ENCODE measurements around the gene CUL1. TPM values are rescaled to one million over a fixed set of nuclear protein-coding genes. Genes with fewer than 3 reads are reported as not detected.

CUL1 gene
- total RNA-seq, 1 experiment from 2014 or later: 37.8 TPM

- Mint-ChIP-seq H3K27me3 (ENCODE audit: unreplicated experiment) (no peaks in the 10 kb centered on the region), H3K4me3 (ENCODE audit: low read depth, unreplicated experiment) (no peak overlapping the region), H3K27ac (ENCODE audit: unreplicated experiment) (peak overlapping the region; percentile 2), H3K4me1 (ENCODE audit: low read depth, unreplicated experiment) (peaks cover 16% of the 10 kb centered on the region), H3K9me3 (ENCODE audit: low read depth, unreplicated experiment) (no peaks in the 10 kb centered on the region), H3K36me3 (ENCODE audit: insufficient read depth, unreplicated experiment) (peaks cover 14% of the 10 kb centered on the region)
- no peak for TF ChIP-seq CTCF (IDR thresholded peaks at IDR 0.05; ENCODE audit: unreplicated experiment)
- BruUV-seq (replicated peaks): no TSS peak
- DNase-seq: peak; percentile 42
- CTCF ChIA-PET: interaction anchor here (1.0 kb wide), 1 partner anchor 13 kb away, joined by 3 read pairs; no protein-coding TSS in a partner anchor
- intact Hi-C loops (cut with micrococcal nuclease; ENCODE audit: unreplicated experiment): no loop called here
These were observed 48.6 kb downstream of the CUL1 start for GRCh38 chr7:148747274-148747673.

GRCh38 chr7:148750442-148751355 lies 52.0 kb downstream of the CUL1 start:
- DNase-seq: no peak
- CTCF ChIA-PET: no interaction called here
- Mint-ChIP-seq H3K9me3 (ENCODE audit: low read depth, unreplicated experiment) (no peaks in the 10 kb centered on the region), H3K27ac (ENCODE audit: unreplicated experiment) (no peak overlapping the region), H3K27me3 (ENCODE audit: unreplicated experiment) (no peaks in the 10 kb centered on the region), H3K36me3 (ENCODE audit: insufficient read depth, unreplicated experiment) (peaks cover 13% of the 10 kb centered on the region), H3K4me3 (ENCODE audit: low read depth, unreplicated experiment) (no peak overlapping the region), H3K4me1 (ENCODE audit: low read depth, unreplicated experiment) (peaks cover 16% of the 10 kb centered on the region)
- no peak for TF ChIP-seq CTCF (IDR thresholded peaks at IDR 0.05; ENCODE audit: unreplicated experiment)
- intact Hi-C loops (cut with micrococcal nuclease; ENCODE audit: unreplicated experiment): no loop called here
- BruUV-seq (replicated peaks): no TSS peak

- BruUV-seq (replicated peaks): no TSS peak
- CTCF ChIA-PET: no interaction called here
- H3K27me3 Mint-ChIP-seq (ENCODE audit: unreplicated experiment): no peaks in the 10 kb centered on the region
These were observed 54.5 kb downstream of the CUL1 start for GRCh38 chr7:148753224-148753623.

GRCh38 chr7:148754912-148755311 lies 56.2 kb downstream of the CUL1 start:
- peaks cover 6% of the 10 kb centered on the region for H3K36me3 Mint-ChIP-seq (ENCODE audit: insufficient read depth, unreplicated experiment)
- CTCF ChIA-PET: no interaction called here
- H3K9me3 Mint-ChIP-seq (ENCODE audit: low read depth, unreplicated experiment): no peaks in the 10 kb centered on the region
- H3K27me3 Mint-ChIP-seq (ENCODE audit: unreplicated experiment): no peaks in the 10 kb centered on the region
- no peak for DNase-seq
- H3K4me3 Mint-ChIP-seq (ENCODE audit: low read depth, unreplicated experiment): no peak overlapping the region
- intact Hi-C loops (cut with micrococcal nuclease; ENCODE audit: unreplicated experiment): no loop called here
- H3K4me1 Mint-ChIP-seq (ENCODE audit: low read depth, unreplicated experiment): peaks cover under 1% of the 10 kb centered on the region
- no TSS peak for BruUV-seq (replicated peaks)
- no peak overlapping the region for H3K27ac Mint-ChIP-seq (ENCODE audit: unreplicated experiment)
- no peak for TF ChIP-seq CTCF (IDR thresholded peaks at IDR 0.05; ENCODE audit: unreplicated experiment)

More at GRCh38 chr7:148753224-148753623, 54.5 kb downstream of the CUL1 start:
- DNase-seq: no peak
- intact Hi-C loops (cut with micrococcal nuclease; ENCODE audit: unreplicated experiment): no loop called here
- Mint-ChIP-seq H3K36me3 (ENCODE audit: insufficient read depth, unreplicated experiment) (peaks cover 13% of the 10 kb centered on the region), H3K9me3 (ENCODE audit: low read depth, unreplicated experiment) (no peaks in the 10 kb centered on the region), H3K4me1 (ENCODE audit: low read depth, unreplicated experiment) (peaks cover 8% of the 10 kb centered on the region), H3K4me3 (ENCODE audit: low read depth, unreplicated experiment) (no peak overlapping the region), H3K27ac (ENCODE audit: unreplicated experiment) (no peak overlapping the region)
- TF ChIP-seq CTCF (IDR thresholded peaks at IDR 0.05; ENCODE audit: unreplicated experiment): no peak

All from Calu3 (cell line).